ENCODE measurements around the gene SEZ6.

SEZ6 gene

DNA sequence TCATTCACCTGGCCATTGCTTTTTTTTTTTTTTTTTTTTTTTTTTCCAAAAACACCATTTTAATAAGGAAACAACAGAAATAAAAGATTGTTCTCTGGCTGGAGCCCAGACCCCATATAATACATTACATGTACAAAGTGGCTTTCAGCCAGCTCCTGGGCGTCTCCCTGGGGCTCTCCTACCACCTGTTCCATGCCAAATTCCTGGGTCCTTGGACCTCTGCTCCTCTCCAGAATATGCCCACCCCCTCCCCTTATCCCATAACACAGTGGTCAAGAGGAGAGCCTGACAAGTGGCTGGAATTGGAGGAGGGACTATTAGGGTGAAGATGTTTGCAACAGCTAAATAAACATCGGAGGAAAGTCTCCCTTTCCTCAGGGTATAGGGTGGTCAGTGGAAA lies 50.9 kb downstream of the SEZ6 start:
- DNase-seq (ENCODE audit: low read depth): no peak

GRCh38 chr17:28953444-28954118 lies 52.3 kb downstream of the SEZ6 start:
- DNase-seq (ENCODE audit: low read depth): peak; percentile 25

- peak; percentile 95 for DNase-seq (ENCODE audit: low read depth)
Measured at GRCh38 chr17:28951991-28952975, 53.5 kb downstream of the SEZ6 start.

DNA sequence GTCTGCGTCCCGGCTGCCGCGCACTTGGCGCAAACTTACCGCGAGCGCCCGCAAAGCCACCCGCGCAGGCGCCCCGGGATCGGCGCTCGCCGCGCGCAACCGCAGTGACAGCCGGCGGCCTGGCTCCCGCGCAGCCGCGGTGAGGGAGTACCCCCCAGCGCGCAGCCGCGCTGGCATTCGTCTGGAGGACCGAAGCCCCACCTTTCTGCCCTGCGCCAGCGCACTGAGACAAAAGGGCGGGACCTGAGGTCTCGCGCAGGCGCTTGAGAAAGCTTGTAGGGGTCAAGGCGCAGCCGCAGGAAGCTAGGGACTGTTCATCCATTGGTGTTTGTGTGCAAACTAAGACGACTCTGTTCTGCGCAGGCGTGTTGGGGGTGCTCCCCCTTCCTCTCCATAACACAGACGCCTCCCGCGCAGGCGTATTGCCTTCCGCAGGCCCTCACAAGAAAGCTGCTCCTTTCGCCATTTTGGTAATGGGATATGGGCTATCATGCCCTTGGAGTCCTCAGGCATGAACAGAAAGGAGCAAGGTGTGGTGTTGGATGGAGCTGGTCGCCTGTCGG lies 54.3 kb downstream of the SEZ6 start, which contains the start of gene PHF12:
TSS of gene PHF12 (minus strand) at position 91 of the 563 bp plus-strand sequence. CDS start 558 bp downstream, outside the sequence.
- DNase-seq (ENCODE audit: low read depth): peak; percentile 100

DNA sequence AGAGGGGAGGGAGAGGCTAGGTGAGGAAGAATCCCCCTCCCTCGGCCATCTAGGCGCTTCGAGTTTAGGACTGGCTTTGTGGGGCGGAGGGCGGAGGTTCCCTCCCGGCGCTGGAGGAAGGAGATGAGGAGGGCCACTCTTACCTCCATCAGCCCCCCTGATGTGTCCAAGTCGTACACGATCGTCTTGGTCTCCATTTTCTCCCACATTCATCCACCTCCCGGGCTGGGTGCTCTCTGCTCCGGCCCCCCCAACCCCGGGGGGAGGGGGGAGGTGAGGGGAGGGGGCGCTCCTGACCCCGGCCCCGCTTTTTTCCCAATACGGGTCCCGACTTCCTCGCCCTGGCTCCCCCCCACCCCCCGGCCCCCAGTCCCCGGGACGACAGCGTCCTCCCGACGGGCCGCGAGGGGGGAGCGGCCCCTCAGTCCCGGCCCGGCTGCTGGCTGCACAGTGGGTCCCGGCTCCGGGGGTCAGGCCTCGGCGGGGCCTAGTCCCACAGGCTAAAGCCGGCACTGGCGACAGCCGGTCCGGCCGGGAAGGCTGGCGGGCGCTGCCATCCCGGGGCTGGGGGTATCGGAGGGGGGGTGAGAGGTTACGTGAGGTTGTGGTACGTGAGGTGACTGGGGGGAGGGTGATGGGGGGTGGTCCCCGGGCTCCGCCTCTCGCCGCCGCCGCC lies 54.9 kb downstream of the SEZ6 start:
- DNase-seq (ENCODE audit: low read depth): no peak

GRCh38 chr17:28950017-28950751 lies 55.6 kb downstream of the SEZ6 start:
- DNase-seq (ENCODE audit: low read depth): peak; percentile 19

- peak; percentile 25 for DNase-seq (ENCODE audit: low read depth)
Measured at GRCh38 chr17:28949185-28950016, 56.4 kb downstream of the SEZ6 start.

- no peak for DNase-seq (ENCODE audit: low read depth)
Measured at GRCh38 chr17:28948873-28949184, 57.0 kb downstream of the SEZ6 start.

DNA sequence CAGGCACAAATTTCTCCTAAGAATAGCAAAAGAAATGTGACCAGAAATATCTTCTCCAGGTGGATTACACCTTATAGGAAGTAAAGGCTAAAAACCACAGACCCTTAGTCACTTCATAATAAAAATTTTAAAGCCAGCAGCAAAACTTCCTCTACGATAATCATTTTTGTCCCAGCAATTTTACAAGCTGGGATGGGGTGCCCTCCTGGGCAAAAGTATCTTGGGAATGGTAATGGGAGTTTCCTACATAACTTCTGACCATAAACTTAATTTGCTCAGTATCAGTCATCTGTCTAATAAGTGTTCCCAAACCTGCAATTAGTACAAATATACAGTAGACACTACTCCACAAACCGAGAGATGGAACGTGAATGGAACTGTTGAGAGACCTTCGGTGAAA lies 57.5 kb downstream of the SEZ6 start:
- no peak for DNase-seq (ENCODE audit: low read depth)

GRCh38 chr17:28947639-28948038 lies 58.2 kb downstream of the SEZ6 start:
- no peak for DNase-seq (ENCODE audit: low read depth)

DNA sequence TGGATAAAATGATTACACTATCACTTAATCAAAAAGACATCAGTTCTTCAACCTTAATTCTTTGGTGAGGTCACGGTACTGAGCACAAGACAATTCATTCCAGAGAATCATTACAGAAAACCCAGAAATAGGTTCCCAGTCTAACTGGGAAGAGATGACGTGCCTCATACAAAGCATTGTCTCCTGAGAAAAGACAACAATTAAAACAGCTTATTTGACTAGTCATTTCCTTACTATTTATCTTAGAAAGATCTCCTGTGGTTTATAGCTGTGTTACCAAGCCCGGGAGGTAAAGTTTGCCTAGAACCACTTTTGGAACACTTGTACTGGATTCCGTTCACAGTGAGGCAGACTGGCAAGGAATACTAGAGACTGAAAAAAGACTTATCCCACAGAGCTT lies 59.6 kb downstream of the SEZ6 start:
- DNase-seq (ENCODE audit: low read depth): no peak

GRCh38 chr17:28944862-28945741 lies 60.7 kb downstream of the SEZ6 start:
- DNase-seq (ENCODE audit: low read depth): no peak

GRCh38 chr17:28944343-28944742 lies 61.5 kb downstream of the SEZ6 start:
- no peak for DNase-seq (ENCODE audit: low read depth)

GRCh38 chr17:28942925-28943324 lies 62.9 kb downstream of the SEZ6 start:
- DNase-seq (ENCODE audit: low read depth): no peak

DNA sequence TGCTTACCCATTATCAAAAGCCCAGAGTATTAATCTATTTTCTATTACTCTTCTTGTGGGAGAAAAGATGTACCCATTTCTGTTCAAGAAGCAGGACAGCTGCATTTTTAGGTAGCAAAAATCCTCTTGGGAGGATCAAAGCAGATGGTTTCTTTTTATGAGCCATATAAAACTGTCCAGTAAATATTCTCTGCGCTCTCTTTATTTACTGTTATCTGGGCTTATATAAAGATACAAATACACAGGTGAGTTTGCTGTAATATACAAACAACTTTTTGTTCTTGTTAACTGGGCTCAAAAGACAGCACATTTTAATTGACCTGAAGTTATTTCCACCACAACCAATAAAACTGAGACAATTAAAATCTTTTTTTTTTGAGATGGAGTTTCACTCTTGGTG lies 64.6 kb downstream of the SEZ6 start:
- no peak for DNase-seq (ENCODE audit: low read depth)

DNA sequence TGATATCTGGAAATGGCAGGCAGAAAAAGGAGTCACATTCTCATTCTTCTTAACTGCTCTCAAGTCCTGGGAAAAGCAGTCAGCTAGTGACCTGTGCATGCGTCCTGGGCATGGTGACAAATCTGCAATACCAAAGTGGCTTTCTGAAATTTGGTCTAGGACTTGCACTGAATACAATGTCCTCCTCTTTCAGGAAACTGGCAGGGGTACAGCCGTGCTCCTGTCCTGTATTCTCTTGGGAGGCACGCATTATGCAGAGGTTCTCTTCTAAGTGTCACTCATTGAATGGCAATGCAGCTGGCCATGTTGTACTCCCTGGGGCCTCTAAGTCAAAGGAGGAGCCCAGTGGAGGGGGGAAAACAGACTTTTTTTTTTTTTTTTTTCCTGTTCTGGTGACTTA lies 65.2 kb downstream of the SEZ6 start:
- DNase-seq (ENCODE audit: low read depth): no peak

GRCh38 chr17:28940142-28940541 lies 65.7 kb downstream of the SEZ6 start:
- no peak for DNase-seq (ENCODE audit: low read depth)

GRCh38 chr17:28938552-28938951 lies 67.3 kb downstream of the SEZ6 start:
- DNase-seq (ENCODE audit: low read depth): no peak

- DNase-seq (ENCODE audit: low read depth): no peak
Measured at GRCh38 chr17:28937044-28937729, 68.6 kb downstream of the SEZ6 start.
